GM21360 (cell line): ENCODE data around the gene DOCK1.

Source experiments
- ATAC-seq: cut with Tn5 transposase; IDR thresholded peaks from one replicate; pipeline ENCODE4 v1.9.1; 2021; ENCODE audit warnings: mild to moderate bottlenecking, moderate library complexity; ENCODE audit not compliant: unreplicated experiment

The DOCK1 gene

GRCh38 chr10:127196282-127197153, 291.3 kb downstream of the DOCK1 start, which contains the start of gene INSYN2A:
INSYN2A (minus strand) TSS chr10:127196591; CDS start chr10:127176395, 20,196 bp downstream.
- no peak for ATAC-seq

GRCh38 chr10:127197154-127197432, 291.9 kb downstream of the DOCK1 start:
- ATAC-seq, result no peak

- no peak for ATAC-seq
Observed at GRCh38 chr10:127198307-127198706, 293.1 kb downstream of the DOCK1 start.

GRCh38 chr10:127198721-127199120, 293.5 kb downstream of the DOCK1 start:
- no peak for ATAC-seq

- ATAC-seq, result no peak
Observed at GRCh38 chr10:127200646-127201045, 295.4 kb downstream of the DOCK1 start.

- ATAC-seq, result no peak
Observed at GRCh38 chr10:127203067-127203466, 297.8 kb downstream of the DOCK1 start.

GRCh38 chr10:127207081-127207480, 301.9 kb downstream of the DOCK1 start:
- no peak for ATAC-seq

GRCh38 chr10:127210936-127211466, 305.8 kb downstream of the DOCK1 start:
- no peak for ATAC-seq

GRCh38 chr10:127215866-127216265, 310.6 kb downstream of the DOCK1 start:
- no peak for ATAC-seq

GRCh38 chr10:127216274-127216673, 311.0 kb downstream of the DOCK1 start:
- no peak for ATAC-seq

GRCh38 chr10:127216786-127217185, 311.6 kb downstream of the DOCK1 start:
- no peak for ATAC-seq

GRCh38 chr10:127218658-127219057, 313.4 kb downstream of the DOCK1 start:
- no peak for ATAC-seq

- ATAC-seq, result no peak
Observed at GRCh38 chr10:127221281-127221680, 316.1 kb downstream of the DOCK1 start.

- no peak for ATAC-seq
Observed at GRCh38 chr10:127227027-127227426, 321.8 kb downstream of the DOCK1 start.

GRCh38 chr10:127227663-127228062, 322.4 kb downstream of the DOCK1 start:
- no peak for ATAC-seq

- no peak for ATAC-seq
Observed at GRCh38 chr10:127228195-127228787, 323.1 kb downstream of the DOCK1 start.

- ATAC-seq, result no peak
Observed at GRCh38 chr10:127234306-127234800, 329.1 kb downstream of the DOCK1 start.

- ATAC-seq, result no peak
Observed at GRCh38 chr10:127236266-127236665, 331.0 kb downstream of the DOCK1 start.

GRCh38 chr10:127242914-127243313, 337.7 kb downstream of the DOCK1 start:
- ATAC-seq, result no peak

- ATAC-seq, result no peak
Observed at GRCh38 chr10:127243490-127244272, 338.5 kb downstream of the DOCK1 start.

- ATAC-seq, result no peak
Observed at GRCh38 chr10:127245456-127245855, 340.2 kb downstream of the DOCK1 start.
